Calu3 (cell line): Measurements from ENCODE around the gene CCR9. TPM values are rescaled to one million over a fixed set of nuclear protein-coding genes. Genes with fewer than 3 reads are reported as not detected.

ENCODE experiments used
- BruUV-seq: library from RNA; stranded (reverse); fragments of 400-500 nt; replicated peaks from 2 replicates; lab custom pipeline; 2021; lab: Mats Ljungman, UMichigan
- CTCF ChIA-PET: fragments of 300-600 bp; sonication (Branson Sonifier 250); formaldehyde crosslinking; loops from one replicate; lab custom pipeline; 2022; ENCODE audit warnings: antibody characterized with exemption; lab: Charles Lee
- DNase-seq: peaks from one replicate; pipeline ENCODE4 v3.0.0; 2022
- H3K27ac Mint-ChIP-seq: one replicate; pipeline ENCODE4 v1.8.0; 2022; ENCODE audit warnings: mixed read lengths; ENCODE audit not compliant: unreplicated experiment
- H3K27me3 Mint-ChIP-seq: one replicate; pipeline ENCODE4 v1.8.0; 2022; ENCODE audit warnings: mixed read lengths; ENCODE audit not compliant: unreplicated experiment
- H3K36me3 Mint-ChIP-seq: one replicate; pipeline ENCODE4 v1.8.0; 2022; ENCODE audit warnings: mild to moderate bottlenecking, moderate library complexity, mixed read lengths; ENCODE audit not compliant: insufficient read depth, unreplicated experiment
- H3K4me1 Mint-ChIP-seq: one replicate; pipeline ENCODE4 v1.8.0; 2022; ENCODE audit warnings: mild to moderate bottlenecking, low read depth, mixed read lengths; ENCODE audit not compliant: unreplicated experiment
- H3K4me3 Mint-ChIP-seq: one replicate; pipeline ENCODE4 v1.8.0; 2022; ENCODE audit warnings: mild to moderate bottlenecking, low read depth, moderate library complexity, mixed read lengths; ENCODE audit not compliant: unreplicated experiment
- H3K9me3 Mint-ChIP-seq: one replicate; pipeline ENCODE4 v1.8.0; 2022; ENCODE audit warnings: low read depth, mixed read lengths; ENCODE audit not compliant: unreplicated experiment
- CTCF ChIP-seq: fragments of 200-600 bp; IDR thresholded peaks from one replicate; pipeline ENCODE4 v1.8.0; 2022; ENCODE audit warnings: antibody characterized with exemption; ENCODE audit not compliant: unreplicated experiment
- intact Hi-C: fragments of 100-400 bp; cut with micrococcal nuclease; formaldehyde crosslinking; loops from one replicate; pipeline ENCODE4 v1.10.0; 2022; ENCODE audit not compliant: unreplicated experiment
- total RNA-seq: library from RNA; stranded (reverse); gene quantifications from 2 replicates; pipeline ENCODE4 v1.2.3, GENCODE V29; 2022

The CCR9 gene
- total RNA-seq, 1 experiment from 2014 or later = not detected

GRCh38 chr3:45947361-45947760 lies 61.0 kb downstream of the CCR9 start:
- intact Hi-C loops = no loop called here

GRCh38 chr3:45948311-45948781 lies 62.0 kb downstream of the CCR9 start:
- no peak for TF ChIP-seq CTCF
- BruUV-seq = no TSS peak
- H3K27me3 Mint-ChIP-seq = no peaks in the 10 kb centered on the region
- no peak overlapping the region for H3K27ac Mint-ChIP-seq
- no peaks in the 10 kb centered on the region for H3K9me3 Mint-ChIP-seq
- intact Hi-C loops = no loop called here
- CTCF ChIA-PET = interaction anchor here (0.5 kb wide), 1 partner anchor 672 kb away, joined by 6 read pairs; no protein-coding TSS in a partner anchor
- no peak overlapping the region for H3K4me3 Mint-ChIP-seq
- no peaks in the 10 kb centered on the region for H3K36me3 Mint-ChIP-seq
- H3K4me1 Mint-ChIP-seq = no peaks in the 10 kb centered on the region
- DNase-seq = no peak

More at GRCh38 chr3:45947361-45947760, 61.0 kb downstream of the CCR9 start:
- no peak overlapping the region for H3K4me3 Mint-ChIP-seq
- H3K27ac Mint-ChIP-seq = no peak overlapping the region
- no peaks in the 10 kb centered on the region for H3K4me1 Mint-ChIP-seq
- no peaks in the 10 kb centered on the region for H3K36me3 Mint-ChIP-seq
- BruUV-seq = no TSS peak
- no peaks in the 10 kb centered on the region for H3K27me3 Mint-ChIP-seq
- CTCF ChIA-PET = no interaction called here
- no peak for DNase-seq
- TF ChIP-seq CTCF = no peak
- H3K9me3 Mint-ChIP-seq = no peaks in the 10 kb centered on the region

DNA sequence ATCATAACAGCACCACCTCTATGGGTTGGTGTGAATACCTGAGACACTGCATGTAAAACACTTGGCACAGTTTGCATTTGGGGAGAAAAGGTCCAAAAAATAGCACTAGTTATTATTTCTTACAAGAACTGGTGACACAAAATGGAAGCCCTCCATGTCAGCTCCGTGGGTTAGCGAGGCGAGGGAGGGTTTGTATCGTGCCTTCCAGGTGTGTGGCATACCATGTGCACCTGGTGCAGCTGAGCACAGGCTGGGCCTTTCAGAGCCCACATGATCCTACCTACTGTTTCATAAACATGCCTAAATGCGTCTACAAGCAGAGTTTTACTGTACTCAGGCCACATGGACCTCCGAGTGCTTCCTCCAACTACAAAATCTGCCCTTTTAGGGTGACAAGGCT lies 62.5 kb downstream of the CCR9 start:
- Mint-ChIP-seq H3K36me3 (no peaks in the 10 kb centered on the region), H3K4me3 (no peak overlapping the region), H3K9me3 (no peaks in the 10 kb centered on the region), H3K4me1 (no peaks in the 10 kb centered on the region), H3K27me3 (no peaks in the 10 kb centered on the region), H3K27ac (no peak overlapping the region)
- intact Hi-C loops = no loop called here
- CTCF ChIA-PET = no interaction called here
- BruUV-seq = no TSS peak
- no peak for DNase-seq
- no peak for TF ChIP-seq CTCF

DNA sequence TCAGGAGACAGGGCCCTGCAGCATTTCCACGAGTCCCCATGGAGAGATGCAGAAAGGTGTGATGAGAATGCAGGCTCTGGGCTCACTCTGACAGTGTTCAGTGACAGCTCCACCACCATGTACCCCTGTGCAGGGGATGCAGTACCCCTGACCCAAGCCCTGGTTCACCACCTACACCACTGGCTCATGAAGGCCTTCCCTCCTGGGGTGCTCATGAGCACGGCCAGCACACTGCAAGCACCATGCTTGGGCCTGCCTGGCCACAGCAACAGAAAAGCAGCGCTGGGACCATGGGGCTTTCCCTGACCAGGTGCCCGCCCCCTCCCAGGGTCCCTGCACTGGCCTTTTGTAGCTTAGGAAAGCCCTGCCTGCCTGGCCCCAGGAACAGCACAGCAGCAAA lies 63.1 kb downstream of the CCR9 start:
- Mint-ChIP-seq H3K4me1 (no peaks in the 10 kb centered on the region), H3K36me3 (no peaks in the 10 kb centered on the region), H3K9me3 (no peaks in the 10 kb centered on the region), H3K27me3 (no peaks in the 10 kb centered on the region), H3K27ac (no peak overlapping the region), H3K4me3 (no peak overlapping the region)
- no TSS peak for BruUV-seq
- DNase-seq = no peak
- intact Hi-C loops = no loop called here
- no peak for TF ChIP-seq CTCF
- CTCF ChIA-PET = no interaction called here
